Loucy (cell line): ENCODE measurements around the gene UBE2L3.

Experiments
- H2AFZ ChIP-seq: fragments of 200-600 bp; sonication (generic); 2 replicates; pipeline ENCODE4 v1.6.0; 2016; ENCODE audit warnings: antibody characterized with exemption, mild to moderate bottlenecking, low read length, moderate library complexity
- H3F3A ChIP-seq: fragments of 200-600 bp; 2 replicates; pipeline ENCODE4 v1.6.0; 2016; ENCODE audit warnings: antibody characterized with exemption, low read depth, mild to moderate bottlenecking
- H3K27me3 ChIP-seq: fragments of 200-600 bp; sonication (generic); 2 replicates; pipeline ENCODE4 v1.6.1; 2014; ENCODE audit warnings: low read length, mild to moderate bottlenecking; ENCODE audit not compliant: insufficient read depth, poor library complexity, severe bottlenecking
- H3K36me3 ChIP-seq: fragments of 200-600 bp; sonication (generic); 2 replicates; pipeline ENCODE4 v1.6.1; 2016; ENCODE audit warnings: low read length; ENCODE audit not compliant: insufficient read depth
- H3K4me1 ChIP-seq: fragments of 200-600 bp; sonication (generic); 2 replicates; pipeline ENCODE4 v1.5.1; 2014; ENCODE audit warnings: low read length, mild to moderate bottlenecking; ENCODE audit not compliant: insufficient read depth, poor library complexity, severe bottlenecking
- H3K4me2 ChIP-seq: fragments of 200-600 bp; sonication (generic); 2 replicates; pipeline ENCODE4 v1.6.0; 2014; ENCODE audit warnings: antibody characterized with exemption, low read length, low read depth, mild to moderate bottlenecking; ENCODE audit not compliant: poor library complexity, severe bottlenecking
- H3K4me3 ChIP-seq: fragments of 200-600 bp; sonication (generic); 2 replicates; pipeline ENCODE4 v1.5.1; 2014; ENCODE audit warnings: low read length, mild to moderate bottlenecking, mixed read lengths; ENCODE audit not compliant: poor library complexity, severe bottlenecking
- H3K79me2 ChIP-seq: fragments of 200-600 bp; sonication (generic); 2 replicates; pipeline ENCODE4 v1.6.1; 2014; ENCODE audit warnings: low read length; ENCODE audit not compliant: insufficient read depth
- H3K9ac ChIP-seq: fragments of 200-600 bp; sonication (generic); 2 replicates; pipeline ENCODE4 v1.6.0; 2014; ENCODE audit warnings: mild to moderate bottlenecking, low read depth, low read length, moderate library complexity; ENCODE audit not compliant: poor library complexity, severe bottlenecking
- H3K9me2 ChIP-seq: fragments of 200-600 bp; sonication (generic); replicated peaks from 2 replicates; pipeline ENCODE4 v1.6.1; 2016; ENCODE audit warnings: low read depth, low read length, mixed read lengths
- H3K9me3 ChIP-seq: fragments of 200-600 bp; sonication (generic); 2 replicates; pipeline ENCODE4 v1.6.1; 2014; ENCODE audit warnings: mild to moderate bottlenecking, antibody characterized with exemption, low read length, low read depth; ENCODE audit not compliant: insufficient read depth
- H4K20me1 ChIP-seq: fragments of 200-600 bp; sonication (generic); 2 replicates; pipeline ENCODE4 v1.6.0; 2014; ENCODE audit warnings: antibody characterized with exemption, low read length, mild to moderate bottlenecking; ENCODE audit not compliant: insufficient read depth, poor library complexity, severe bottlenecking
- EZH2phosphoT487 ChIP-seq: fragments of 200-600 bp; IDR thresholded peaks from 2 replicates; pipeline ENCODE4 v1.6.1; 2018; ENCODE audit warnings: antibody characterized with exemption, mild to moderate bottlenecking, moderate library complexity, borderline replicate concordance
- TF ChIP-seq, protein P1 (sequence below): fragments of 200-600 bp; sonication (generic); conservative IDR thresholded peaks from 2 replicates; pipeline ENCODE4 v1.5.1; 2014; ENCODE audit warnings: mild to moderate bottlenecking, antibody characterized with exemption, low read length

Gene UBE2L3

DNA sequence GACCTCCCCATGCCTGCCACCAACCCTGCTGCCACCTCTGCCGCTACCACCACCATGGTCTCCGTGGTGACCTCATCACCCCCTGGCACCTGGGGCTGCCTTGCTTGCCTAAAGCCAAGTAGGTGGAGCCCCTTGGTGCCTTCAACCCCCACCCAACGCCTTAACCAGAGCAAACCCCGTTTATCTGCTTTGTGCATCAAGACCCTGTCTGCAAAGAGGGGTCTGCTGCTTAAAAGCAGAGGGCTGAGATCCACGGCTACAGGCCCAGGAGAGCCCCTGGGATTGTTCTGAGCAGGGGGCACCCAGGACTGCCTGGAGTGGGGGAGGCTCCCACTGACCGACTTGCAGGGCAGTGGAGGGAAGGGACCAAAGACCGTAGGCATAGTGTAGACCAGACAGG is 93.4 kb downstream of the UBE2L3 start:
- H3K4me3 ChIP-seq, result no peak overlapping the region
- peaks cover 22% of the 10 kb centered on the region for H3K4me1 ChIP-seq
- H3K9me3 ChIP-seq, result no peaks in the 10 kb centered on the region
- no peaks in the 10 kb centered on the region for H3K36me3 ChIP-seq
- H3K27me3 ChIP-seq, result no peaks in the 10 kb centered on the region
- H4K20me1 ChIP-seq, result no peaks in the 10 kb centered on the region
- no peak overlapping the region for H3K4me2 ChIP-seq
- H3F3A ChIP-seq, result peaks cover 13% of the 10 kb centered on the region
- no peak overlapping the region for H2AFZ ChIP-seq
- no peak overlapping the region for H3K9ac ChIP-seq
- TF ChIP-seq, protein P1, sequence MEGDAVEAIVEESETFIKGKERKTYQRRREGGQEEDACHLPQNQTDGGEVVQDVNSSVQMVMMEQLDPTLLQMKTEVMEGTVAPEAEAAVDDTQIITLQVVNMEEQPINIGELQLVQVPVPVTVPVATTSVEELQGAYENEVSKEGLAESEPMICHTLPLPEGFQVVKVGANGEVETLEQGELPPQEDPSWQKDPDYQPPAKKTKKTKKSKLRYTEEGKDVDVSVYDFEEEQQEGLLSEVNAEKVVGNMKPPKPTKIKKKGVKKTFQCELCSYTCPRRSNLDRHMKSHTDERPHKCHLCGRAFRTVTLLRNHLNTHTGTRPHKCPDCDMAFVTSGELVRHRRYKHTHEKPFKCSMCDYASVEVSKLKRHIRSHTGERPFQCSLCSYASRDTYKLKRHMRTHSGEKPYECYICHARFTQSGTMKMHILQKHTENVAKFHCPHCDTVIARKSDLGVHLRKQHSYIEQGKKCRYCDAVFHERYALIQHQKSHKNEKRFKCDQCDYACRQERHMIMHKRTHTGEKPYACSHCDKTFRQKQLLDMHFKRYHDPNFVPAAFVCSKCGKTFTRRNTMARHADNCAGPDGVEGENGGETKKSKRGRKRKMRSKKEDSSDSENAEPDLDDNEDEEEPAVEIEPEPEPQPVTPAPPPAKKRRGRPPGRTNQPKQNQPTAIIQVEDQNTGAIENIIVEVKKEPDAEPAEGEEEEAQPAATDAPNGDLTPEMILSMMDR, result no peak
- no peak for TF ChIP-seq EZH2phosphoT487
- H3K79me2 ChIP-seq, result peaks cover 13% of the 10 kb centered on the region; the same call in 1 of the 2 replicates
- H3K9me2 ChIP-seq, result no peaks in the 10 kb centered on the region

DNA sequence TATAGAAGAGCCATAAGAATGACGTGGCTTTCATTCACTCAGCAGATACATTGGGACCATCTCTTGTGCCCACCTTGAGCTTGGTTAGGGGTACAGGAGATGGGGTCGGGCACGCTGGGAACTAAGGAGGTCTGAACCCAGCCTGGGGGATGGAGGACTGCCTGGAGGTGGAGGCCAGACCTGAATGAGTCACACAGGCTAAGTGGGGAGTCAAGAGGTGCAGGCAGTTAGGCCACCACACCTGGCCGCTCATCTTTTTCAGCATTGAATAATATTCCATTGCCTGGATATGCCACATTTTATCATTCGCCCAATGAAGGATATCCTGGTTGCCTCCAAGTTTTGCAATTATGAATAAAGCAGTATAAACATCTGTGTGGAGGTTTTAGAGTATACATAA is 94.5 kb downstream of the UBE2L3 start:
- Histone ChIP-seq H3K9ac (no peak overlapping the region), H3F3A (peaks cover 3% of the 10 kb centered on the region; the same call in 1 of the 2 replicates), H2AFZ (no peak overlapping the region), H3K79me2 (peaks cover 23% of the 10 kb centered on the region; the same call in 1 of the 2 replicates), H3K36me3 (no peaks in the 10 kb centered on the region), H3K9me2 (no peaks in the 10 kb centered on the region), H3K4me2 (no peak overlapping the region), H3K4me1 (peaks cover 16% of the 10 kb centered on the region), H4K20me1 (no peaks in the 10 kb centered on the region), H3K9me3 (no peaks in the 10 kb centered on the region), H3K27me3 (no peaks in the 10 kb centered on the region), H3K4me3 (no peak overlapping the region)
- TF ChIP-seq EZH2phosphoT487, result no peak
- TF ChIP-seq, protein P1, result no peak

DNA sequence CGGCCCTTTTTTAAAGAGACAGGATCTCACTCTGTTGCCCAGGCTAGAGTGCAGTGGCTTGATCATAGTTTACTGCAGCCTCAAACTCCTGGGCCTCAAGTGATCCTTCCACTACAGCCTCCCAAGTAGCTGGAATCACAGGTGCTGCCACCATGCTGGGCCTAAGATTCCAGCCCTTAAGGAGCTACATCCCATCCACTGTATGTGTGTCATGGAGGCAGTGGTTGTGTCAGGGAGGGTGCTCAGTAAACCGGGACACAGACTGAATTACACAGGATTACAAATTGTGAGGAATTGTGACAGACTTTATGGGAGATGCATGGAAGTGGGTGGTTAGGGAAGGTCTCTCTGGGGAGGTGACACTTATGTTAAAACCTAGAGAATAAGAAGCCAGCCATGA is 96.2 kb downstream of the UBE2L3 start:
- H3K79me2 ChIP-seq, result peaks cover 30% of the 10 kb centered on the region; the same call in 1 of the 2 replicates
- TF ChIP-seq EZH2phosphoT487, result no peak
- TF ChIP-seq, protein P1, result no peak
- H3K4me2 ChIP-seq, result no peak overlapping the region
- H2AFZ ChIP-seq, result no peak overlapping the region
- no peaks in the 10 kb centered on the region for H3K9me2 ChIP-seq
- H3K4me1 ChIP-seq, result peaks cover 9% of the 10 kb centered on the region
- no peaks in the 10 kb centered on the region for H4K20me1 ChIP-seq
- no peak overlapping the region for H3K9ac ChIP-seq
- H3K4me3 ChIP-seq, result no peak overlapping the region
- H3F3A ChIP-seq, result no peaks in the 10 kb centered on the region
- H3K9me3 ChIP-seq, result no peaks in the 10 kb centered on the region
- no peaks in the 10 kb centered on the region for H3K36me3 ChIP-seq
- no peaks in the 10 kb centered on the region for H3K27me3 ChIP-seq
